ENCODE data around the gene NKD1.

Gene NKD1

GRCh38 chr16:50538411-50539052 lies 9.7 kb upstream of the NKD1 start:
- TF ChIP-seq CTCF (IDR thresholded peaks at IDR 0.05; ENCODE audit: low read depth, low read length) = no peak
- no peaks in the 10 kb centered on the region for H3K9me3 ChIP-seq
- H3K4me3 ChIP-seq (ENCODE audit: low read depth, low read length) = no peak overlapping the region
- DNase-seq = no peak
- H3K4me1 ChIP-seq = no peaks in the 10 kb centered on the region
- H3K36me3 ChIP-seq = no peaks in the 10 kb centered on the region
- H3K27me3 ChIP-seq = no peaks in the 10 kb centered on the region

- Histone ChIP-seq H3K27me3 (no peaks in the 10 kb centered on the region), H3K4me1 (no peaks in the 10 kb centered on the region), H3K4me3 (ENCODE audit: low read depth, low read length) (no peak overlapping the region), H3K36me3 (no peaks in the 10 kb centered on the region), H3K9me3 (no peaks in the 10 kb centered on the region)
- no peak for DNase-seq
- no peak for TF ChIP-seq CTCF (IDR thresholded peaks at IDR 0.05; ENCODE audit: low read depth, low read length)
These were observed 9.0 kb upstream of the NKD1 start for GRCh38 chr16:50539053-50539695.

GRCh38 chr16:50539822-50540710 lies 8.1 kb upstream of the NKD1 start:
- DNase-seq = no peak
- Histone ChIP-seq H3K4me1 (no peaks in the 10 kb centered on the region), H3K9me3 (no peaks in the 10 kb centered on the region), H3K36me3 (no peaks in the 10 kb centered on the region), H3K27me3 (no peaks in the 10 kb centered on the region), H3K4me3 (ENCODE audit: low read depth, low read length) (no peak overlapping the region)
- TF ChIP-seq CTCF (IDR thresholded peaks at IDR 0.05; ENCODE audit: low read depth, low read length) = no peak

GRCh38 chr16:50540711-50541007 lies 7.5 kb upstream of the NKD1 start:
- no peaks in the 10 kb centered on the region for H3K4me1 ChIP-seq
- H3K27me3 ChIP-seq = no peaks in the 10 kb centered on the region
- no peak for DNase-seq
- no peak for TF ChIP-seq CTCF (IDR thresholded peaks at IDR 0.05; ENCODE audit: low read depth, low read length)
- H3K36me3 ChIP-seq = no peaks in the 10 kb centered on the region
- no peaks in the 10 kb centered on the region for H3K9me3 ChIP-seq
- no peak overlapping the region for H3K4me3 ChIP-seq (ENCODE audit: low read depth, low read length)

- peaks cover 12% of the 10 kb centered on the region for H3K27me3 ChIP-seq
- no peak for TF ChIP-seq CTCF (IDR thresholded peaks at IDR 0.05; ENCODE audit: low read depth, low read length)
- H3K4me1 ChIP-seq = no peaks in the 10 kb centered on the region
These were observed 5.5 kb upstream of the NKD1 start for GRCh38 chr16:50542703-50543102.

GRCh38 chr16:50546125-50546524 lies 2.1 kb upstream of the NKD1 start:
- DNase-seq = no peak
- no peaks in the 10 kb centered on the region for H3K36me3 ChIP-seq
- H3K4me1 ChIP-seq = no peaks in the 10 kb centered on the region
- H3K4me3 ChIP-seq (ENCODE audit: low read depth, low read length) = no peak overlapping the region
- H3K9me3 ChIP-seq = no peaks in the 10 kb centered on the region
- peaks cover 28% of the 10 kb centered on the region for H3K27me3 ChIP-seq
- TF ChIP-seq CTCF (IDR thresholded peaks at IDR 0.05; ENCODE audit: low read depth, low read length) = no peak

More at GRCh38 chr16:50542703-50543102, 5.5 kb upstream of the NKD1 start:
- H3K36me3 ChIP-seq = no peaks in the 10 kb centered on the region
- H3K9me3 ChIP-seq = no peaks in the 10 kb centered on the region
- DNase-seq = no peak
- H3K4me3 ChIP-seq (ENCODE audit: low read depth, low read length) = no peak overlapping the region

All from BE2C (cell line).